ENCODE measurements around the gene SH3D19. TPM values are rescaled to one million over a fixed set of nuclear protein-coding genes. Genes with fewer than 3 reads are reported as not detected.

SH3D19 gene
- total RNA-seq, 4 donors from 2014 or later = 159 to 290 (median 244) TPM

DNA sequence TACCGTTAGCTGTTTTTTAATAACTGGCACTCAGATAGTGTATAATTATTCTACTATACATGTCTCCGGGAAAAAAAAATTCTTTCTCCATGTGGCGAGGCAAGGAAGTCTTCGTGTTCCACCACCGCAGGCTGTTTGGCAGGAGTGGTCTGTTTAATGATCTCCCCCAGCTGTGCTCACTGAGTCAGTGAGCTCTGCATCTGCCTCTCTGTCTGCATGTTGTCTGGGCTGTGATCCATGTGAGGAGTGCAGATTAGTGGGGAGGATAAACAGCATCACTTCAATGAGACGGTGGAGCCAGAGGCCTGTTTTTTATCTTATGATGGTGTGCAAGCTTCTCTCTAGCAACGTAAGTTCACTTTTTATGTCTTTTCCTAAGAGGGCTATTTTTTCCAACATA, 156.2 kb downstream of the SH3D19 start:
- DNase-seq (ENCODE audit: low spot score in 2 of 2) = peak; percentile 36 to 66
- Histone ChIP-seq H3K9me3 (no peaks in the 10 kb centered on the region), H3K4me1 (peaks cover 0 to 83% (median 32%) of the 10 kb centered on the region in 4 donors), H3K27me3 (no peaks in the 10 kb centered on the region), H3K27ac (peak overlapping the region; percentile 40 to 71 (median 61)), H3K4me3 (no peak overlapping the region), H3K36me3 (peaks cover 0 to 9% (median 0%) of the 10 kb centered on the region in 3 donors)
- WGBS, 2 donors = 36 to 40% methylated on average over 7 of the region's 7 CpGs
- TF ChIP-seq, protein P1, sequence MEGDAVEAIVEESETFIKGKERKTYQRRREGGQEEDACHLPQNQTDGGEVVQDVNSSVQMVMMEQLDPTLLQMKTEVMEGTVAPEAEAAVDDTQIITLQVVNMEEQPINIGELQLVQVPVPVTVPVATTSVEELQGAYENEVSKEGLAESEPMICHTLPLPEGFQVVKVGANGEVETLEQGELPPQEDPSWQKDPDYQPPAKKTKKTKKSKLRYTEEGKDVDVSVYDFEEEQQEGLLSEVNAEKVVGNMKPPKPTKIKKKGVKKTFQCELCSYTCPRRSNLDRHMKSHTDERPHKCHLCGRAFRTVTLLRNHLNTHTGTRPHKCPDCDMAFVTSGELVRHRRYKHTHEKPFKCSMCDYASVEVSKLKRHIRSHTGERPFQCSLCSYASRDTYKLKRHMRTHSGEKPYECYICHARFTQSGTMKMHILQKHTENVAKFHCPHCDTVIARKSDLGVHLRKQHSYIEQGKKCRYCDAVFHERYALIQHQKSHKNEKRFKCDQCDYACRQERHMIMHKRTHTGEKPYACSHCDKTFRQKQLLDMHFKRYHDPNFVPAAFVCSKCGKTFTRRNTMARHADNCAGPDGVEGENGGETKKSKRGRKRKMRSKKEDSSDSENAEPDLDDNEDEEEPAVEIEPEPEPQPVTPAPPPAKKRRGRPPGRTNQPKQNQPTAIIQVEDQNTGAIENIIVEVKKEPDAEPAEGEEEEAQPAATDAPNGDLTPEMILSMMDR (IDR thresholded peaks at IDR 0.05) = no peak
- TF ChIP-seq EP300 (IDR thresholded peaks at IDR 0.05) = peak in 1 of 2 donors; percentile 56

DNA sequence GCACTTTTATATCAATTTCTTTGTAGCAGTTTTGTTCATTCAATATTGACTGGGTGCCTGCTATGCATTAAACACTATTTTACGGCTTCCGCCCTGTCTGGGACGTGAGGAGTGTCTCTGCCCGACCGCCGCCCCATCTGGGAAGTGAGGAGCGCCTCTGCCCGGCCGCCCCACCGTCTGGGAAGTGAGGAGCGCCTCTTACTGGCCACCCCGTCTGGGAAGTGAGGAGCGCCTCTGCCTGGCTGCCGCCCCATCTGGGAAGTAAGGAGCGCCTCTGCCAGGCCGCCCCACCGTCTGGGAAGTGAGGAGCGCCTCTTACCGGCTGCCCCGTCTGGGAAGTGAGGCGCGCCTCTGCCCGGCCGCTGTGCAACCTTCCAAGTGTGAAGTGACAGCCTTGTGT, 157.8 kb downstream of the SH3D19 start:
- Histone ChIP-seq H3K4me3 (no peak overlapping the region), H3K9me3 (no peaks in the 10 kb centered on the region), H3K27ac (peak overlapping the region in 2 of 4 donors; percentile 88), H3K36me3 (peaks cover 0 to 19% (median 0%) of the 10 kb centered on the region in 3 donors), H3K27me3 (no peaks in the 10 kb centered on the region), H3K4me1 (peaks cover 0 to 75% (median 26%) of the 10 kb centered on the region in 4 donors)
- TF ChIP-seq EP300 (IDR thresholded peaks at IDR 0.05) = no peak
- TF ChIP-seq POLR2A (IDR thresholded peaks at IDR 0.05) = no peak
- TF ChIP-seq, protein P1 (IDR thresholded peaks at IDR 0.05) = no peak
- 95% methylated on average over 24 of the region's 24 CpGs for WGBS, 2 donors
- no peak for DNase-seq (ENCODE audit: low spot score in 2 of 2)

- H3K27me3 ChIP-seq = no peaks in the 10 kb centered on the region
- H3K9me3 ChIP-seq = no peaks in the 10 kb centered on the region
- DNase-seq (ENCODE audit: low spot score in 2 of 2) = no peak
- H3K27ac ChIP-seq = peak overlapping the region in 3 of 4 donors; percentile 0 to 88 (median 88)
- H3K4me1 ChIP-seq = peaks cover 0 to 66% (median 25%) of the 10 kb centered on the region in 4 donors
- H3K4me3 ChIP-seq = no peak overlapping the region
- peaks cover 0 to 28% (median 0%) of the 10 kb centered on the region in 3 donors for H3K36me3 ChIP-seq
- TF ChIP-seq POLR2A (IDR thresholded peaks at IDR 0.05) (no peak), EP300 (IDR thresholded peaks at IDR 0.05) (peak in 1 of 2 donors; percentile 19)
- TF ChIP-seq, protein P1 (IDR thresholded peaks at IDR 0.05) = no peak
- WGBS, 2 donors = 57 to 62% methylated on average over 4 of the region's 4 CpGs
These were observed 158.8 kb downstream of the SH3D19 start for GRCh38 chr4:151166636-151167035.

DNA sequence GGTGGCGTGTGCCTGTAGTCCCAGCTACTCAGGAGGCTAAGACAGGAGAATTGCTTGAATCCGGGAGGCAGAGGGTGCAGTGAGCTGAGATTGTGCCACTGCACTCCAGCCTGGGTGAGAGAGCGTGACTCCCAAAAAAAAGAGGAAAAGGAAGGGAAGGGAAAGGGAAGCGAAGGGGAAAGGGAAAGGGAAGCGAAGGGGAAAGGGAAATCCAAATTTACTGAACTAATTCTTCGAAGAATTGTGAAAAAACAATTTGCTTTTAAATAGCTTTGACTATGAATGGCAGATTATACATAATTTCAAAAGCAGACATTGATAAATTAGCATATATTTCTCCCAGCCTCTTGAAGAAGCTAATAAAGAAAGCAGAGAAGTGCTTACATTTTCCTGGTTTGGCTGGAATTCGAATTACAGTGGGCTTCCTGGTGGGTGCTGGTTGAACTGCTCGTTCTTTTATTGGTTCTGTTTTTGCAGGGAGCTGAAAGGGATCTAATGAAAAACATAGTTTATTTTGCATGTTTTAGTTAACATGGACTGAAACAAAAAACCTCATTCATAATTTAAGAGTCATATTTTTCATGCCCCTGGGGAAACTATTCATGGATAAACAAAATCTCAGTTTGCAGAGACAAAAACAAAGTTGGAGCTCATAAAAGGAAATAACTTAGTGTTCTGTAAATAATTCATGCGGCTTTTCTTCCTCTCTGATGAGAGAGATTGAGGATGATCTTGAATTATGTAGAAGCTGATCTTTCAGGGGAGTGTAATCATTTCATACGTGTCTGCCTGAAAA, 160.0 kb downstream of the SH3D19 start:
- Histone ChIP-seq H3K9me3 (no peaks in the 10 kb centered on the region), H3K27me3 (no peaks in the 10 kb centered on the region), H3K4me1 (peaks cover 0 to 54% (median 25%) of the 10 kb centered on the region in 4 donors), H3K27ac (peak overlapping the region; percentile 46 to 88 (median 76)), H3K36me3 (peaks cover 0 to 29% (median 0%) of the 10 kb centered on the region in 3 donors), H3K4me3 (no peak overlapping the region)
- TF ChIP-seq EP300 (IDR thresholded peaks at IDR 0.05) = no peak
- TF ChIP-seq, protein P1 (IDR thresholded peaks at IDR 0.05) = no peak
- TF ChIP-seq POLR2A (IDR thresholded peaks at IDR 0.05) = no peak
- WGBS, 2 donors = 55 to 58% methylated on average over 10 of the region's 10 CpGs
- DNase-seq (ENCODE audit: low spot score in 2 of 2) = no peak

DNA sequence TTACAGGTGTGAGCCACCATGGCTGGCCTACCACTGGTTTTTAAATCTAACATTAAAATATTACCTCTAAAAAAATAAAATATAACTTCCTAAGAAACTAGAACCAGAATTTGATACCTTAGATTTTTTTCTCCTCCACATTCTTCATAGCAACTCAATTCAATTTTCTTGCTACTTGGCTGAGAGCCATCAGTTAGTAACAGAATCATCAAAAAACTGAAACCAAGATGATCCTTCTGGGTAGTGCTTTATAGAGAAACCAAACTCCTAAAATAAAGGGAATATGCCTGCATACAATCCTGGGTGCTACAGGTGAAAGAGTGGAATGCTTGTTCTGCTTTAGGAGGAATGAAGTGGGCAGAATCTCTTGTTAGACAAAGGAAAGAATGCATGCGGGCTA, 161.6 kb downstream of the SH3D19 start:
- Histone ChIP-seq H3K27me3 (no peaks in the 10 kb centered on the region), H3K4me3 (no peak overlapping the region), H3K36me3 (peaks cover 0 to 41% (median 0%) of the 10 kb centered on the region in 3 donors), H3K27ac (peak overlapping the region in 3 of 4 donors; percentile 55 to 88 (median 88)), H3K4me1 (peaks cover 0 to 38% (median 20%) of the 10 kb centered on the region in 4 donors), H3K9me3 (no peaks in the 10 kb centered on the region)
- WGBS, 2 donors = 71 to 74% methylated on average over 1 of the region's 1 CpG
- no peak for DNase-seq (ENCODE audit: low spot score in 2 of 2)
- TF ChIP-seq, protein P1 (IDR thresholded peaks at IDR 0.05) = no peak
- TF ChIP-seq POLR2A (IDR thresholded peaks at IDR 0.05) (no peak), EP300 (IDR thresholded peaks at IDR 0.05) (no peak)

All from tibial nerve (tissue), 4 donors.